CD14-positive monocyte (primary cell): ENCODE measurements around the gene RARRES2. TPM values are rescaled to one million over a fixed set of nuclear protein-coding genes. Genes with fewer than 3 reads are reported as not detected.
"Not testable (repeated sequence)": the region's sequence is repeated elsewhere in the genome, so short reads cannot be mapped to it uniquely, and the experiment has no call there.

Source experiments
- DNase-seq, 3 donors: peaks; one replicate each; pipeline ENCODE4 v3.0.0-alpha.2; 2011 to 2022
- H2AFZ ChIP-seq: 2 replicates; pipeline ENCODE4 v1.6.0; 2012; ENCODE audit warnings: mild to moderate bottlenecking, low read depth, low read length, inconsistent platforms; ENCODE audit not compliant: insufficient read depth, poor library complexity, severe bottlenecking
- H3K27ac ChIP-seq, 2 donors: 1 replicate in 1 of 2; 2 replicates in 1 of 2; pipeline ENCODE4 v1.5.1; 2012 to 2013; ENCODE audit warnings: low read length in 2 of 2, control low read depth in 1 of 2, inconsistent platforms in 1 of 2, low read depth in 1 of 2, mild to moderate bottlenecking in 1 of 2
- H3K27me3 ChIP-seq, 2 donors: one replicate each; pipeline versions ENCODE4 v1.6.0 to v1.6.1; 2011 to 2013; ENCODE audit warnings: low read length in 2 of 2; ENCODE audit not compliant: control insufficient read depth in 2 of 2, insufficient read depth in 2 of 2
- H3K36me3 ChIP-seq, 2 donors: replicated peaks in 1 of 2; 1 replicate in 1 of 2; 2 replicates in 1 of 2; pipeline versions ENCODE4 v1.5.1 to v1.6.1; 2012 to 2013; ENCODE audit warnings: low read length in 2 of 2, control low read depth in 1 of 2, inconsistent platforms in 1 of 2, mild to moderate bottlenecking in 1 of 2; ENCODE audit not compliant: insufficient read depth in 2 of 2, control insufficient read depth in 1 of 2
- H3K4me1 ChIP-seq, 2 donors: 1 replicate in 1 of 2; 2 replicates in 1 of 2; pipeline versions ENCODE4 v1.5.1 to v1.6.1; 2012 to 2013; ENCODE audit warnings: low read length in 2 of 2, control low read depth in 1 of 2, inconsistent platforms in 1 of 2, mild to moderate bottlenecking in 1 of 2, moderate library complexity in 1 of 2; ENCODE audit not compliant: insufficient read depth in 2 of 2, control insufficient read depth in 1 of 2
- H3K4me2 ChIP-seq: replicated peaks from 2 replicates; pipeline ENCODE3; 2012; ENCODE audit warnings: low read length, moderate library complexity, mild to moderate bottlenecking; ENCODE audit not compliant: poor library complexity, severe bottlenecking; ENCODE audit errors: extremely low read depth
- H3K4me3 ChIP-seq, 3 experiments: fragments of 200-600 bp in 1 of 3; sonication (generic) in 1 of 3; replicated peaks in 1 of 3; 1 replicate in 2 of 3; 2 replicates in 1 of 3; pipeline ENCODE4 v1.5.1; 2011 to 2013; ENCODE audit warnings: low read length in 3 of 3, mild to moderate bottlenecking in 3 of 3, control low read depth in 2 of 3, low read depth in 2 of 3, inconsistent platforms in 1 of 3, moderate library complexity in 1 of 3
- H3K79me2 ChIP-seq: 2 replicates; pipeline ENCODE4 v1.6.0; 2012; ENCODE audit warnings: mild to moderate bottlenecking, control low read depth, inconsistent platforms, low read length, moderate library complexity; ENCODE audit not compliant: insufficient read depth
- H3K9ac ChIP-seq: 2 replicates; pipeline ENCODE4 v1.6.0; 2017; ENCODE audit warnings: low read length, mild to moderate bottlenecking; ENCODE audit not compliant: insufficient read depth, poor library complexity, severe bottlenecking
- H3K9me3 ChIP-seq, 2 donors: replicated peaks in 1 of 2; 1 replicate in 1 of 2; 2 replicates in 1 of 2; pipeline versions ENCODE4 v1.5.1 to v1.6.1; 2012 to 2013; ENCODE audit warnings: low read length in 2 of 2, control low read depth in 1 of 2; ENCODE audit not compliant: control insufficient read depth in 1 of 2, insufficient read depth in 1 of 2
- H4K20me1 ChIP-seq: 2 replicates; pipeline ENCODE4 v1.6.0; 2012; ENCODE audit warnings: mild to moderate bottlenecking, low read length, control low read depth, moderate library complexity; ENCODE audit not compliant: insufficient read depth
- H3K27ac Mint-ChIP-seq, 7 donors: one replicate each; pipeline ENCODE4 v1.8.0; 2020; ENCODE audit warnings: mild to moderate bottlenecking in 7 of 7, mixed read lengths in 7 of 7, moderate library complexity in 6 of 7, inconsistent platforms in 2 of 7
- H3K27me3 Mint-ChIP-seq, 3 donors: one replicate each; pipeline ENCODE4 v1.8.0; 2021 to 2022; ENCODE audit warnings: low read depth in 3 of 3, mild to moderate bottlenecking in 3 of 3, mixed read lengths in 3 of 3, moderate library complexity in 3 of 3, inconsistent platforms in 1 of 3
- H3K36me3 Mint-ChIP-seq, 2 donors: one replicate each; pipeline ENCODE4 v1.8.0; 2020; ENCODE audit warnings: mixed read lengths in 2 of 2, inconsistent platforms in 1 of 2, mild to moderate bottlenecking in 1 of 2
- H3K4me1 Mint-ChIP-seq: one replicate; pipeline ENCODE4 v1.8.0; 2020; ENCODE audit warnings: mild to moderate bottlenecking, mixed read lengths
- H3K4me3 Mint-ChIP-seq, 2 donors: one replicate each; pipeline ENCODE4 v1.8.0; 2020; ENCODE audit warnings: mild to moderate bottlenecking in 2 of 2, mixed read lengths in 2 of 2, moderate library complexity in 1 of 2
- H3K9me3 Mint-ChIP-seq, 7 donors: one replicate each; pipeline ENCODE4 v1.8.0; 2020 to 2022; ENCODE audit warnings: mixed read lengths in 7 of 7, mild to moderate bottlenecking in 6 of 7, moderate library complexity in 6 of 7, inconsistent platforms in 2 of 7
- WGBS: methylation state at CpG from one replicate; pipeline ENCODE4 v1.1.5; 2013; ENCODE audit warnings: missing lambda C conversion rate; ENCODE audit not compliant: insufficient coverage; 5-methylcytosine and 5-hydroxymethylcytosine counted together
- intact Hi-C, 2 donors: fragments of 100-400 bp; cut with micrococcal nuclease; formaldehyde crosslinking; loops; one replicate each; pipeline versions ENCODE4 v1.15.0 to v1.15.1; 2023
- polyA plus RNA-seq, 3 donors: library from polyadenylated mRNA; depleted of rRNA in 1 of 3; unstranded in 2 of 3; stranded (reverse) in 1 of 3; fragments of 300-500 nt in 2 of 3; fragments of >200 nt in 1 of 3; fragmentation: Illumina TruSeq in 2 of 3; gene quantifications; 1 replicate in 2 of 3; 2 replicates in 1 of 3; pipeline ENCODE4 v1.2.3, GENCODE V29; 2012 to 2021

The RARRES2 gene
- polyA plus RNA-seq, 3 donors, result not detected

- H3K27me3 ChIP-seq, H3K27ac Mint-ChIP-seq, H3K4me3 ChIP-seq, H2AFZ ChIP-seq, H3K79me2 ChIP-seq, H3K36me3 Mint-ChIP-seq, H3K9ac ChIP-seq, H4K20me1 ChIP-seq, intact Hi-C loops, H3K36me3 ChIP-seq, H3K4me1 ChIP-seq, H3K9me3 ChIP-seq, H3K4me2 ChIP-seq, DNase-seq, H3K27ac ChIP-seq, H3K4me3 Mint-ChIP-seq, H3K27me3 Mint-ChIP-seq: not testable (repeated sequence)
- H3K4me1 Mint-ChIP-seq, result peaks cover 19% of the 10 kb centered on the region
- peaks cover 0 to 12% (median 5%) of the 10 kb centered on the region in 7 donors for H3K9me3 Mint-ChIP-seq
- WGBS, result no CpG with 5 or more reads among the region's 8 CpGs
Observed at GRCh38 chr7:150304499-150305258, 36.8 kb downstream of the RARRES2 start.

GRCh38 chr7:150302908-150303310 is 38.5 kb downstream of the RARRES2 start:
- H4K20me1 ChIP-seq, H3K36me3 ChIP-seq, H3K79me2 ChIP-seq, H3K4me3 Mint-ChIP-seq, intact Hi-C loops, H3K27me3 Mint-ChIP-seq, H2AFZ ChIP-seq, H3K27ac Mint-ChIP-seq, H3K4me2 ChIP-seq, H3K9me3 ChIP-seq, DNase-seq, H3K4me1 ChIP-seq, H3K27me3 ChIP-seq, H3K4me3 ChIP-seq, H3K9ac ChIP-seq, H3K36me3 Mint-ChIP-seq, H3K27ac ChIP-seq, H3K9me3 Mint-ChIP-seq: not testable (repeated sequence)
- no CpG with 5 or more reads among the region's 1 CpG for WGBS
- peaks cover 22% of the 10 kb centered on the region for H3K4me1 Mint-ChIP-seq

GRCh38 chr7:150297978-150298377 is 43.5 kb downstream of the RARRES2 start:
- H3K4me2 ChIP-seq, H3K27ac ChIP-seq, H3K36me3 ChIP-seq, H3K9ac ChIP-seq, H3K9me3 ChIP-seq, H3K27ac Mint-ChIP-seq, H3K9me3 Mint-ChIP-seq, DNase-seq, H3K36me3 Mint-ChIP-seq, H3K79me2 ChIP-seq, H3K4me3 Mint-ChIP-seq, H3K27me3 ChIP-seq, H4K20me1 ChIP-seq, H3K4me1 ChIP-seq, H2AFZ ChIP-seq, intact Hi-C loops, H3K27me3 Mint-ChIP-seq, H3K4me3 ChIP-seq: not testable (repeated sequence)
- peaks cover 14% of the 10 kb centered on the region for H3K4me1 Mint-ChIP-seq

- H3K4me2 ChIP-seq, H3K36me3 Mint-ChIP-seq: not testable (repeated sequence)
- H3K4me1 Mint-ChIP-seq, result peaks cover 12% of the 10 kb centered on the region
Observed at GRCh38 chr7:150296802-150297201, 44.6 kb downstream of the RARRES2 start.

More at GRCh38 chr7:150296802-150297201, 44.6 kb downstream of the RARRES2 start:
- WGBS, result no CpG with 5 or more reads among the region's 10 CpGs
- H3K9me3 Mint-ChIP-seq, intact Hi-C loops, H3K36me3 ChIP-seq, H4K20me1 ChIP-seq, H3K27ac ChIP-seq, H2AFZ ChIP-seq, H3K9ac ChIP-seq, H3K4me3 Mint-ChIP-seq, H3K79me2 ChIP-seq, H3K27ac Mint-ChIP-seq, H3K9me3 ChIP-seq, DNase-seq, H3K27me3 Mint-ChIP-seq, H3K4me1 ChIP-seq, H3K27me3 ChIP-seq, H3K4me3 ChIP-seq: not testable (repeated sequence)
